Stimulated activated CD4-positive, alpha-beta T cell treated with anti-CD3 and anti-CD28 coated beads, Interleukin-1b, Interleukin-23, amount 100 ng/mL, for 1 hour (primary cell): ENCODE data around the gene DUSP22.

ENCODE experiments used
- DNase-seq, 2 donors: peaks; one replicate each; pipeline ENCODE4 v3.0.0-alpha.2; 2020; ENCODE audit warnings: low read depth in 2 of 2

Gene DUSP22

GRCh38 chr6:340186-340955 is 48.1 kb downstream of the DUSP22 start:
- DNase-seq: no peak

- DNase-seq: no peak
These were observed 48.9 kb downstream of the DUSP22 start for GRCh38 chr6:340991-341827.

GRCh38 chr6:341914-342831 is 49.9 kb downstream of the DUSP22 start:
- DNase-seq: no peak

- no peak for DNase-seq
These were observed 50.5 kb downstream of the DUSP22 start for GRCh38 chr6:342832-343179.

GRCh38 chr6:343226-343935 is 51.1 kb downstream of the DUSP22 start:
- no peak for DNase-seq

GRCh38 chr6:343960-344815 is 51.9 kb downstream of the DUSP22 start:
- DNase-seq: no peak

GRCh38 chr6:344816-345340 is 52.6 kb downstream of the DUSP22 start:
- no peak for DNase-seq

GRCh38 chr6:345747-346385 is 53.6 kb downstream of the DUSP22 start:
- DNase-seq: no peak

GRCh38 chr6:346386-347030 is 54.2 kb downstream of the DUSP22 start:
- DNase-seq: no peak

- DNase-seq: no peak
These were observed 54.9 kb downstream of the DUSP22 start for GRCh38 chr6:347232-347631.

- no peak for DNase-seq
These were observed 55.9 kb downstream of the DUSP22 start for GRCh38 chr6:347951-348859.

- DNase-seq: no peak
These were observed 56.6 kb downstream of the DUSP22 start for GRCh38 chr6:348860-349396.

GRCh38 chr6:349491-349921 is 57.2 kb downstream of the DUSP22 start:
- DNase-seq: no peak

- no peak for DNase-seq
These were observed 58.1 kb downstream of the DUSP22 start for GRCh38 chr6:350371-350770.

- DNase-seq: no peak
These were observed 59.0 kb downstream of the DUSP22 start for GRCh38 chr6:351011-351866.

GRCh38 chr6:351867-352289 is 59.6 kb downstream of the DUSP22 start:
- DNase-seq: no peak

- no peak for DNase-seq
These were observed 60.2 kb downstream of the DUSP22 start for GRCh38 chr6:352474-352873.
